HG02610 (cell line): ENCODE measurements around the gene ADAM15.

Experiments used
- ATAC-seq: cut with Tn5 transposase; IDR thresholded peaks from one replicate; pipeline ENCODE4 v1.9.1; 2021; ENCODE audit warnings: mild to moderate bottlenecking, moderate library complexity; ENCODE audit not compliant: unreplicated experiment

Gene ADAM15

GRCh38 chr1:155083865-155084721, 33.0 kb downstream of the ADAM15 start:
- ATAC-seq: peak; percentile 1

GRCh38 chr1:155084722-155085503, 33.8 kb downstream of the ADAM15 start:
- peak; percentile 80 for ATAC-seq

- no peak for ATAC-seq
These were observed 34.5 kb downstream of the ADAM15 start for GRCh38 chr1:155085504-155086127.

- ATAC-seq: no peak
These were observed 35.1 kb downstream of the ADAM15 start for GRCh38 chr1:155086128-155086741.

- ATAC-seq: no peak
These were observed 35.9 kb downstream of the ADAM15 start for GRCh38 chr1:155086856-155087535.

- ATAC-seq: no peak
These were observed 40.2 kb downstream of the ADAM15 start for GRCh38 chr1:155091071-155092051.

GRCh38 chr1:155092131-155092530, 41.0 kb downstream of the ADAM15 start:
- ATAC-seq: no peak

- ATAC-seq: no peak
These were observed 41.5 kb downstream of the ADAM15 start for GRCh38 chr1:155092641-155093040.

- ATAC-seq: no peak
These were observed 43.0 kb downstream of the ADAM15 start for GRCh38 chr1:155093911-155094621.

- no peak for ATAC-seq
These were observed 43.5 kb downstream of the ADAM15 start for GRCh38 chr1:155094622-155094948.

- no peak for ATAC-seq
These were observed 48.2 kb downstream of the ADAM15 start for GRCh38 chr1:155099331-155099730.

- no peak for ATAC-seq
These were observed 52.2 kb downstream of the ADAM15 start for GRCh38 chr1:155103325-155103724.

- no peak for ATAC-seq
These were observed 53.8 kb downstream of the ADAM15 start for GRCh38 chr1:155104605-155105534.

GRCh38 chr1:155105604-155106011, 54.5 kb downstream of the ADAM15 start:
- ATAC-seq: no peak

- ATAC-seq: no peak
These were observed 55.7 kb downstream of the ADAM15 start for GRCh38 chr1:155106862-155107261.

- ATAC-seq: no peak
These were observed 56.5 kb downstream of the ADAM15 start for GRCh38 chr1:155107309-155108264.

- no peak for ATAC-seq
These were observed 57.2 kb downstream of the ADAM15 start for GRCh38 chr1:155108296-155108695.
